AG20443 (cell line): Measurements from ENCODE around the gene PFKFB3.
"Not testable (repeated sequence)": the region's sequence is repeated elsewhere in the genome, so short reads cannot be mapped to it uniquely, and the experiment has no call there.

Source experiments
- DNase-seq: peaks from one replicate; pipeline ENCODE4 v3.0.0; 2012; ENCODE audit warnings: low spot score, mixed read lengths

The PFKFB3 gene

GRCh38 chr10:6202098-6202683, 541 bp upstream of the PFKFB3 start:
- no peak for DNase-seq

GRCh38 chr10:6203331-6204062, 765 bp downstream of the PFKFB3 start:
- peak; percentile 91 for DNase-seq

DNA sequence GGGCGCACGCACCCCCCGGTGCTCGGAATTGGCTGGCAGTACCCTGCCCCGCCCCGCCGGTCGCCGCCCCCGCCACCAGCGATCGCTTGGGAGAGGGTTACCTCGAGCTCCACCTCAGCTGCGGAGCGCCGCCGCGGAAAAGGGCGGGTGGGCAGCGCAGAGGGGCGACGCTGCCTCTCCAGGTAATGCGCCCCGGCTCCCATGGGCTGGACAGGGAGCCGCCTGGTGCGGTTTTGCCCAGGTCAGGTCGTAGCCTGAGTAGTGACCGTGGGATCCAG, 1.3 kb downstream of the PFKFB3 start:
- DNase-seq: peak; percentile 42

GRCh38 chr10:6204341-6205191, 1.8 kb downstream of the PFKFB3 start:
- DNase-seq: peak; percentile 88

- not testable (repeated sequence) for DNase-seq
Observed at GRCh38 chr10:6206486-6206885, 3.8 kb downstream of the PFKFB3 start.

DNA sequence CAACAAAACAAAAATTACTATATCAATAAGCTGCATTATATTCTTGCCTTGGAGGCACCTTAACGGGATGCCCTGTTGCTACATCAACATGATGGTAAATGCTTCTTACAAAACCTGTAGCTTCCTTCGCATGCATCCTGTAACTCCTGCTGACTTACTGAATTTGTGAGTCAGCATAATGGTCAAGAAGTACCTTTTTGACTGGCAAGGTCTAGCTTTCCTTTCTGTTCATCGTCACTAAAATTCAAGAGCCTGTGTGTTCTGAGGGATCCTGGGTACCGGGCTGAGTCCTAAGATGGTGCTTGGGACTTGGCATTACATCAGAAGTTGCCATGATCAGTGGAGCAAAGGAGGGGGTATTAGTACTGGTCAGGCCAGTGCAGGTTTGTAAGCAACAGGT, 4.9 kb downstream of the PFKFB3 start:
- no peak for DNase-seq

DNA sequence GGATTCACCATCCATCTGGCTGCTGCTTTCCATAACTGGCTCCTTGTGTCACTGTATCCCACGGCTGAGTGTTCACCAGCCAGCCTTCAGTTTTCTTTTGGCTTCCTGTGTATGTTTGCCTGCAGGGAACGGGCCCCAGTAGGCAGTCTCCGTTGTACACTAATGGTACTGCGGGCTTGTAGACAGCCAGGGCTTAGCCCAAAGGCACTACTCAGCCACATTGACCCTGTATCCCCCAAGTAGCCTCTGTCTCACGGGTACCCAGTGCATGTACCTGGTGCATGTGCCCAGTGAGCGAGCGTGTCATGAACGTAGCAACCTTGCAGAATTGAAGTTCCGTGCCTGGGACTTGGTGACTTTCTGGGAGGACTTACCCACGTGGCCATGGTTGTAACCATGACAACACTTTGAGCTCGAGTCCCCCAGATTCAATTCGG, 6.1 kb downstream of the PFKFB3 start:
- no peak for DNase-seq

DNA sequence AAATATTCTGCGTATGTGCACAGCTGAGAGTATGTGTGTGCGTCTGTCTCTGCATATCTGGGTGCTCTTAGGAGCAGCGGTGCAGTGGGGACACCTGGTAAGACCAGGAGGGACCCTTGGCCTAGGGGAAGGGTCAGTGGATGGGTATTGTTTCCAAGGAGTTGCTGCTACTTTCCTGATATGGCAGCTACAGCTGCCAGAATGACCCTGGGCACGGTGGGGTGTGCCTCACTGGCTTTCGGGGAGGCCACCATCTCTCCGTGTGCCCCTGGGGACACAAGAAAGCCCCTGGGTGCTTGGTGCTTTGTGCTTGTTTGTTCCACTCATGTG, 8.6 kb downstream of the PFKFB3 start:
- no peak for DNase-seq

- DNase-seq: peak; percentile 85
Observed at GRCh38 chr10:6211671-6212635, 9.2 kb downstream of the PFKFB3 start.

- DNase-seq: no peak
Observed at GRCh38 chr10:6212806-6213205, 10.1 kb downstream of the PFKFB3 start.

- peak; percentile 53 for DNase-seq
Observed at GRCh38 chr10:6213257-6213905, 10.6 kb downstream of the PFKFB3 start.

- no peak for DNase-seq
Observed at GRCh38 chr10:6213908-6214307, 11.2 kb downstream of the PFKFB3 start.

DNA sequence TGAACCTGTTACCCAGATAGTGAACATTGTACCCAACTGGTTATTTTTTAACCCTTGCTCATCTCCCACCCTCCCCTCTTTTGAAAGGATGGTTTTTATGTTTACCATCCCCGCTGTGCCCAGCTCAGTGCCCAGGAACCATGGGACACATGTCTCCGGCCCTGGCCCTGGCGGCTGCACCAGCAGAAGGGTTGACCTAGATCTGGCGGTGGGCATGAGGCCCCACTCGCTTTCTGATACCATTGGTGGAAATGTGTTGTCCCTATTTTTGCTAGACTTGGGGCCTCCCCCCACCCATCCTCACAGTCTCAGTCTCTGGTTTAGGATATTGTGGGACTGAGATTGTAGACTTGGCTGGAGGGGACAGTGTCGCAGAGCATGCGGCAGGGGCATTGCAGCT, 11.9 kb downstream of the PFKFB3 start:
- no peak for DNase-seq

DNA sequence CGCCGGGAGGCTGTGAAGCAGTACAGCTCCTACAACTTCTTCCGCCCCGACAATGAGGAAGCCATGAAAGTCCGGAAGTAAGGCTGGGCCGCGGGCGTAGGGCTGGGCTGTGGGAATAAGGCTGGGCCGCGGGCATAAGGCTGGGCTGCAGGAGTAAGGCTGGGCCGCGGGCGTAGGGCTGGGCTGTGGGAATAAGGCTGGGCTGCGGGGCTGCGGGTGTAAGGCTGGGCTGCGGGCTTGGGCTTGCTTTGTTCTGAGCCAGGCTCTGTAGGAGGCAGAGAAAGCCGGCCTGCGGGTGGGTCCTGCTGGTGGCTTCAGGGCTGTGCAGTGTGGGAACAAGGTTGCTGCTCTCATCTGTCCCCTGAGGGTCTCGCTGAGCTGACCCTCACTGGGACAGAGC, 12.5 kb downstream of the PFKFB3 start:
- DNase-seq: no peak

DNA sequence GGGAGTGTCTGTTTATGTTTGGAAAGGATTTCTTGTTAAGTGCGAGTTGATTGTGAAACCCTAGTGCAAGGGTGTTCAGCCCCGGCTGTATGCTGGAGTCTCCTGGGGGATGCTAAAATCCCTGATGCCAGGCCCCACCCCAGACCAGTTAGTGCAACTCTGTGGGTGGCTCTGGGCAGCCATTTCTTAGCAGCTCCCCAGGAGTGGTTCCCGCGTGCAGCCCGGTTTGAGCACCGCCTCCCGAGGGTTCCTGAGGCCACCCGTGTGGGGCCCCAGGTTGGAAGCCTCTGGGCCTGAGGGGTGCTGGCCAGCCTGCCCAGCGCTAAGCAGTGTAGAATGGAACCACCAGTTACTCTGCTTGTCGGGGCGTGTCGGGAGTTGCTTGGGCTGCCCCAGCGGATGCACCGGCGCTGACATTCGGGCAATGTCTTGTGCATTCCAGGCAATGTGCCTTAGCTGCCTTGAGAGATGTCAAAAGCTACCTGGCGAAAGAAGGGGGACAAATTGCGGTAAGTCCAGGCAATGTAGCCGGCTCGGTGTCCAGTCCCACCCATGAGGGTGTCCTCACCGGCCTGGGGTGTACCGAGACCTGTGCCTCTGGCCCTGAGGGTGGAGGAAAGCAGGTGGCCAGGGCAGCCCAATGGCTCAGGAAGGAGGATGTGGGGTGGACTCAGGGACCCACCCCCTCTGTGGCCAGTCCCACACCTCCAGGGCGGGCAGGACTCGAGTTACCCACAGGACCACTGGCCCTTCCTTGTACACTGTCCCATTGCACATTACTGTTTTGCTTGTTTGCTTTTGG, 13.2 kb downstream of the PFKFB3 start:
- DNase-seq: no peak

- DNase-seq: no peak
Observed at GRCh38 chr10:6216916-6217315, 14.2 kb downstream of the PFKFB3 start.

- DNase-seq: no peak
Observed at GRCh38 chr10:6217611-6218010, 14.9 kb downstream of the PFKFB3 start.

GRCh38 chr10:6218692-6219493, 16.2 kb downstream of the PFKFB3 start:
- DNase-seq: peak; percentile 25

DNA sequence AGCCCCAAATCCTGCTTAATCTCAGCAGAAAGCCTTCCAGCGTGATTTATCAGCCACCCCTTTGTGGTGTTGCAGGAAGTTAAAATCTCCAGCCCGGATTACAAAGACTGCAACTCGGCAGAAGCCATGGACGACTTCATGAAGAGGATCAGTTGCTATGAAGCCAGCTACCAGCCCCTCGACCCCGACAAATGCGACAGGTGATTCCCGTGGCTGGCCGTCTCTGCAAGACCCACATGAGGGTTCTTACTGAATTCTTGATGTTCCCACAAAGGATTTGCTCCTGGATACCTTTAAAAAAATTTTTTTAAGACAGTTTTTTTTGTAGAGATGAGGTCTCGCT, 16.7 kb downstream of the PFKFB3 start:
- DNase-seq: no peak
